Liver (tissue), 9 donors: ENCODE results near the gene CCDC63. TPM values are rescaled to one million over a fixed set of nuclear protein-coding genes. Genes with fewer than 3 reads are reported as not detected.

Experiments used
- DNase-seq: peaks from one replicate; pipeline ENCODE4 v3.0.0-alpha.2; 2017; ENCODE audit warnings: low spot score
- H3K27ac ChIP-seq, 2 donors: one replicate each; pipeline ENCODE4 v1.7.0; 2013; ENCODE audit warnings: inconsistent platforms in 2 of 2, low read length in 2 of 2, control low read depth in 1 of 2, low read depth in 1 of 2, mild to moderate bottlenecking in 1 of 2
- H3K27me3 ChIP-seq, 4 donors: one replicate each; pipeline versions ENCODE4 v1.6.1 to v1.7.0; 2013; ENCODE audit warnings: low read length in 3 of 4, inconsistent platforms in 1 of 4, mild to moderate bottlenecking in 1 of 4, moderate library complexity in 1 of 4; ENCODE audit not compliant: control insufficient read depth in 4 of 4, insufficient read depth in 4 of 4
- H3K36me3 ChIP-seq, 4 donors: one replicate each; pipeline versions ENCODE4 v1.6.1 to v1.7.0; 2013; ENCODE audit warnings: low read length in 3 of 4, mild to moderate bottlenecking in 3 of 4, low read depth in 1 of 4, moderate library complexity in 1 of 4; ENCODE audit not compliant: control insufficient read depth in 4 of 4, insufficient read depth in 3 of 4
- H3K4me1 ChIP-seq, 4 donors: one replicate each; pipeline versions ENCODE4 v1.6.1 to v1.7.0; 2013; ENCODE audit warnings: low read length in 3 of 4, mild to moderate bottlenecking in 3 of 4, moderate library complexity in 1 of 4; ENCODE audit not compliant: control insufficient read depth in 4 of 4, insufficient read depth in 4 of 4
- H3K4me3 ChIP-seq, 3 donors: one replicate each; pipeline versions ENCODE4 v1.6.1 to v1.7.0; 2013; ENCODE audit warnings: low read length in 3 of 3, control low read depth in 1 of 3, low read depth in 1 of 3, mild to moderate bottlenecking in 1 of 3
- H3K9ac ChIP-seq, 2 donors: one replicate each; pipeline ENCODE4 v1.7.0; 2013; ENCODE audit warnings: low read length in 2 of 2, mild to moderate bottlenecking in 2 of 2, moderate library complexity in 2 of 2, control low read depth in 1 of 2, low read depth in 1 of 2
- H3K9me3 ChIP-seq, 4 donors: one replicate each; pipeline versions ENCODE4 v1.6.1 to v1.7.0; 2013; ENCODE audit warnings: low read length in 3 of 4; ENCODE audit not compliant: control insufficient read depth in 4 of 4
- EGR1 ChIP-seq, 2 donors: IDR thresholded peaks; 2 replicates each; pipeline ENCODE4 v1.6.1; 2016 to 2018; ENCODE audit warnings: antibody characterized with exemption in 2 of 2, low read depth in 2 of 2
- FOXA1 ChIP-seq: IDR thresholded peaks from 2 replicates; pipeline ENCODE4 v1.6.1; 2016; ENCODE audit warnings: antibody characterized with exemption
- FOXA2 ChIP-seq: IDR thresholded peaks from 2 replicates; pipeline ENCODE4 v1.6.1; 2016; ENCODE audit warnings: antibody characterized with exemption
- GABPA ChIP-seq, 2 donors: IDR thresholded peaks in 1 of 2; conservative IDR thresholded peaks in 1 of 2; 2 replicates each; pipeline ENCODE4 v1.6.1; 2016; ENCODE audit warnings: antibody characterized with exemption in 2 of 2, mild to moderate bottlenecking in 1 of 2, moderate library complexity in 1 of 2
- HNF4A ChIP-seq, 2 donors: conservative IDR thresholded peaks; 2 replicates each; pipeline ENCODE4 v1.6.1; 2016; ENCODE audit warnings: antibody characterized with exemption in 2 of 2, mild to moderate bottlenecking in 2 of 2
- HNF4G ChIP-seq: IDR thresholded peaks from 2 replicates; pipeline ENCODE4 v1.6.1; 2016; ENCODE audit warnings: antibody characterized with exemption
- JUND ChIP-seq, 2 donors: IDR thresholded peaks; 2 replicates each; pipeline ENCODE4 v1.6.1; 2016; ENCODE audit warnings: antibody characterized with exemption in 2 of 2
- NR2F2 ChIP-seq: IDR thresholded peaks from 2 replicates; pipeline ENCODE4 v1.6.1; 2016; ENCODE audit warnings: antibody characterized with exemption
- RAD21 ChIP-seq, 2 donors: IDR thresholded peaks; 2 replicates each; pipeline ENCODE4 v1.6.1; 2016; ENCODE audit warnings: antibody characterized with exemption in 2 of 2, mild to moderate bottlenecking in 2 of 2
- RXRA ChIP-seq, 2 donors: IDR thresholded peaks; 2 replicates each; pipeline ENCODE4 v1.6.1; 2017 to 2018; ENCODE audit warnings: antibody characterized with exemption in 2 of 2, mild to moderate bottlenecking in 1 of 2
- SP1 ChIP-seq: IDR thresholded peaks from 2 replicates; pipeline ENCODE4 v1.6.1; 2018; ENCODE audit warnings: antibody characterized with exemption, mild to moderate bottlenecking
- TAF1 ChIP-seq: conservative IDR thresholded peaks from 2 replicates; pipeline ENCODE4 v1.6.1; 2016; ENCODE audit warnings: antibody characterized with exemption, mild to moderate bottlenecking
- YY1 ChIP-seq: IDR thresholded peaks from 2 replicates; pipeline ENCODE4 v1.6.1; 2016; ENCODE audit warnings: antibody characterized with exemption, mild to moderate bottlenecking
- WGBS: extraction: QIAGEN DNeasy Blood & Tissue Kit; methylation state at CpG from one replicate; pipeline ENCODE4 v1.1.7; 2013; 5-methylcytosine and 5-hydroxymethylcytosine counted together
- polyA plus RNA-seq, 2 donors: library from polyadenylated mRNA; stranded (reverse) in 1 of 2; unstranded in 1 of 2; fragments of 200-250 nt in 1 of 2; fragments of >200 nt in 1 of 2; fragmentation: Nextera tagmentation in 1 of 2; extraction: Ambion mirVana in 1 of 2; gene quantifications; one replicate each; pipeline versions ENCODE4 v1.2.1 to v1.2.3, GENCODE V29; 2013 to 2015
- total RNA-seq, 2 donors: library from RNA; depleted of rRNA; stranded (reverse); fragments of >200 nt; gene quantifications; one replicate each; pipeline ENCODE4 v1.2.3, GENCODE V29; 2014
- TF ChIP-seq, protein P1 (sequence below): fragments of 150-350 bp; IDR thresholded peaks from 2 replicates; pipeline ENCODE4 v1.5.1; 2017; ENCODE audit warnings: improper control_type of control experiment, low read depth, low read length; ENCODE audit not compliant: missing input control
- TF ChIP-seq, protein P2 (sequence below): IDR thresholded peaks from 2 replicates; pipeline ENCODE4 v1.6.1; 2016; ENCODE audit warnings: antibody characterized with exemption
- TF ChIP-seq, protein P3 (sequence below): IDR thresholded peaks from 2 replicates; pipeline ENCODE4 v1.6.1; 2016; ENCODE audit warnings: antibody characterized with exemption
- TF ChIP-seq, protein P4 (sequence below): IDR thresholded peaks from 2 replicates; pipeline ENCODE4 v1.6.1; 2016; ENCODE audit warnings: antibody characterized with exemption
- TF ChIP-seq, protein P5 (sequence below): IDR thresholded peaks from 2 replicates; pipeline ENCODE4 v1.6.1; 2016; ENCODE audit warnings: antibody characterized with exemption, mild to moderate bottlenecking
- donor health status: healthy.
- donor health status: healthy.
- donor health status: healthy.
- donor health status: healthy.
- donor health status: healthy.

The CCDC63 gene
- total and polyA plus RNA-seq, 4 donors, result not detected

DNA sequence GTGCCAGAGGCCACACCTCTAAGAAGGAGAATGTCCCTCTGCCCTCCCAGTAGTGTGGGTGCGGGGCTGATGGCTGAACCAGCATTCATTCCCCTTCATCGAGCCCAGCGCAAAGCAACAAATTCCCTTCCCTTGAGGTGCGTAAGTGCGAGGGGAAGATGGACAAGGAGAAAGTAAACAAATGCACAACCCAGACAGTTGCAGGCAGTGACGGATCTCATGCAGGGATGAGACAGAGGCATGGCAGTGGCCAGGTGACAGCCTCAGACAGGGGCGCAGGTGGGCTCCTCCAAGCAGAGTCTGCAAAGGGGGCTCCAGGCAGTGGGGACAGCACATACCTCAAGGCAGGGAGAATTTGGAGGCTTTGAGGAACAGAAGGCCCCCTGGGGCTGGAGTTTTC is 75.9 kb downstream of the CCDC63 start:
- H3K4me3 ChIP-seq, result no peak overlapping the region
- no peaks in the 10 kb centered on the region for H3K9me3 ChIP-seq
- H3K4me1 ChIP-seq, result no peaks in the 10 kb centered on the region
- no peaks in the 10 kb centered on the region for H3K27me3 ChIP-seq
- 83% methylated on average over 7 of the region's 7 CpGs for WGBS
- no peak overlapping the region for H3K27ac ChIP-seq
- no peak overlapping the region for H3K9ac ChIP-seq
- TF ChIP-seq EGR1 (IDR thresholded peaks at IDR 0.05; ENCODE audit: low read depth in 2 of 2) (no peak), GABPA (IDR thresholded peaks at IDR 0.05 in 1 of 2, conservative IDR thresholded peaks at IDR 0.05 in 1 of 2) (no peak), YY1 (no peak), FOXA1 (no peak), FOXA2 (no peak), NR2F2 (no peak), RAD21 (IDR thresholded peaks at IDR 0.05) (no peak), TAF1 (no peak), HNF4A (conservative IDR thresholded peaks at IDR 0.05) (no peak), HNF4G (no peak), RXRA (IDR thresholded peaks at IDR 0.05) (no peak), JUND (IDR thresholded peaks at IDR 0.05) (no peak), SP1 (no peak)
- TF ChIP-seq, protein P1, sequence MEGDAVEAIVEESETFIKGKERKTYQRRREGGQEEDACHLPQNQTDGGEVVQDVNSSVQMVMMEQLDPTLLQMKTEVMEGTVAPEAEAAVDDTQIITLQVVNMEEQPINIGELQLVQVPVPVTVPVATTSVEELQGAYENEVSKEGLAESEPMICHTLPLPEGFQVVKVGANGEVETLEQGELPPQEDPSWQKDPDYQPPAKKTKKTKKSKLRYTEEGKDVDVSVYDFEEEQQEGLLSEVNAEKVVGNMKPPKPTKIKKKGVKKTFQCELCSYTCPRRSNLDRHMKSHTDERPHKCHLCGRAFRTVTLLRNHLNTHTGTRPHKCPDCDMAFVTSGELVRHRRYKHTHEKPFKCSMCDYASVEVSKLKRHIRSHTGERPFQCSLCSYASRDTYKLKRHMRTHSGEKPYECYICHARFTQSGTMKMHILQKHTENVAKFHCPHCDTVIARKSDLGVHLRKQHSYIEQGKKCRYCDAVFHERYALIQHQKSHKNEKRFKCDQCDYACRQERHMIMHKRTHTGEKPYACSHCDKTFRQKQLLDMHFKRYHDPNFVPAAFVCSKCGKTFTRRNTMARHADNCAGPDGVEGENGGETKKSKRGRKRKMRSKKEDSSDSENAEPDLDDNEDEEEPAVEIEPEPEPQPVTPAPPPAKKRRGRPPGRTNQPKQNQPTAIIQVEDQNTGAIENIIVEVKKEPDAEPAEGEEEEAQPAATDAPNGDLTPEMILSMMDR, result no peak
- TF ChIP-seq, protein P2, sequence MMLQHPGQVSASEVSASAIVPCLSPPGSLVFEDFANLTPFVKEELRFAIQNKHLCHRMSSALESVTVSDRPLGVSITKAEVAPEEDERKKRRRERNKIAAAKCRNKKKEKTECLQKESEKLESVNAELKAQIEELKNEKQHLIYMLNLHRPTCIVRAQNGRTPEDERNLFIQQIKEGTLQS, result no peak
- TF ChIP-seq, protein P3, sequence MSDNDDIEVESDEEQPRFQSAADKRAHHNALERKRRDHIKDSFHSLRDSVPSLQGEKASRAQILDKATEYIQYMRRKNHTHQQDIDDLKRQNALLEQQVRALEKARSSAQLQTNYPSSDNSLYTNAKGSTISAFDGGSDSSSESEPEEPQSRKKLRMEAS, result no peak
- TF ChIP-seq, protein P4, sequence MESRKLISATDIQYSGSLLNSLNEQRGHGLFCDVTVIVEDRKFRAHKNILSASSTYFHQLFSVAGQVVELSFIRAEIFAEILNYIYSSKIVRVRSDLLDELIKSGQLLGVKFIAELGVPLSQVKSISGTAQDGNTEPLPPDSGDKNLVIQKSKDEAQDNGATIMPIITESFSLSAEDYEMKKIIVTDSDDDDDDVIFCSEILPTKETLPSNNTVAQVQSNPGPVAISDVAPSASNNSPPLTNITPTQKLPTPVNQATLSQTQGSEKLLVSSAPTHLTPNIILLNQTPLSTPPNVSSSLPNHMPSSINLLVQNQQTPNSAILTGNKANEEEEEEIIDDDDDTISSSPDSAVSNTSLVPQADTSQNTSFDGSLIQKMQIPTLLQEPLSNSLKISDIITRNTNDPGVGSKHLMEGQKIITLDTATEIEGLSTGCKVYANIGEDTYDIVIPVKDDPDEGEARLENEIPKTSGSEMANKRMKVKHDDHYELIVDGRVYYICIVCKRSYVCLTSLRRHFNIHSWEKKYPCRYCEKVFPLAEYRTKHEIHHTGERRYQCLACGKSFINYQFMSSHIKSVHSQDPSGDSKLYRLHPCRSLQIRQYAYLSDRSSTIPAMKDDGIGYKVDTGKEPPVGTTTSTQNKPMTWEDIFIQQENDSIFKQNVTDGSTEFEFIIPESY, result no peak
- TF ChIP-seq, protein P5, sequence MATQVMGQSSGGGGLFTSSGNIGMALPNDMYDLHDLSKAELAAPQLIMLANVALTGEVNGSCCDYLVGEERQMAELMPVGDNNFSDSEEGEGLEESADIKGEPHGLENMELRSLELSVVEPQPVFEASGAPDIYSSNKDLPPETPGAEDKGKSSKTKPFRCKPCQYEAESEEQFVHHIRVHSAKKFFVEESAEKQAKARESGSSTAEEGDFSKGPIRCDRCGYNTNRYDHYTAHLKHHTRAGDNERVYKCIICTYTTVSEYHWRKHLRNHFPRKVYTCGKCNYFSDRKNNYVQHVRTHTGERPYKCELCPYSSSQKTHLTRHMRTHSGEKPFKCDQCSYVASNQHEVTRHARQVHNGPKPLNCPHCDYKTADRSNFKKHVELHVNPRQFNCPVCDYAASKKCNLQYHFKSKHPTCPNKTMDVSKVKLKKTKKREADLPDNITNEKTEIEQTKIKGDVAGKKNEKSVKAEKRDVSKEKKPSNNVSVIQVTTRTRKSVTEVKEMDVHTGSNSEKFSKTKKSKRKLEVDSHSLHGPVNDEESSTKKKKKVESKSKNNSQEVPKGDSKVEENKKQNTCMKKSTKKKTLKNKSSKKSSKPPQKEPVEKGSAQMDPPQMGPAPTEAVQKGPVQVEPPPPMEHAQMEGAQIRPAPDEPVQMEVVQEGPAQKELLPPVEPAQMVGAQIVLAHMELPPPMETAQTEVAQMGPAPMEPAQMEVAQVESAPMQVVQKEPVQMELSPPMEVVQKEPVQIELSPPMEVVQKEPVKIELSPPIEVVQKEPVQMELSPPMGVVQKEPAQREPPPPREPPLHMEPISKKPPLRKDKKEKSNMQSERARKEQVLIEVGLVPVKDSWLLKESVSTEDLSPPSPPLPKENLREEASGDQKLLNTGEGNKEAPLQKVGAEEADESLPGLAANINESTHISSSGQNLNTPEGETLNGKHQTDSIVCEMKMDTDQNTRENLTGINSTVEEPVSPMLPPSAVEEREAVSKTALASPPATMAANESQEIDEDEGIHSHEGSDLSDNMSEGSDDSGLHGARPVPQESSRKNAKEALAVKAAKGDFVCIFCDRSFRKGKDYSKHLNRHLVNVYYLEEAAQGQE, result no peak
- no peaks in the 10 kb centered on the region for H3K36me3 ChIP-seq
- DNase-seq, result no peak
